PFSK-1 (cell line): ENCODE measurements around the gene ALG1.

Experiments
- FOXP2 ChIP-seq: optimal IDR thresholded peaks from 2 replicates; pipeline ENCODE3; 2011; ENCODE audit warnings: borderline replicate concordance, control low read depth, inconsistent platforms; ENCODE audit not compliant: insufficient read depth; ENCODE audit errors: extremely low read length, extremely low read depth
- POLR2AphosphoS5 ChIP-seq: IDR thresholded peaks from 2 replicates; pipeline ENCODE4 v1.6.1; 2012; ENCODE audit warnings: low read depth, mild to moderate bottlenecking, control low read depth, low read length, moderate library complexity
- REST ChIP-seq, 2 experiments: IDR thresholded peaks; 2 replicates each; pipeline versions ENCODE4 v1.6.1 to v1.8.0; 2011 to 2012; ENCODE audit warnings: low read depth in 2 of 2, low read length in 2 of 2, control low read depth in 1 of 2, inconsistent platforms in 1 of 2, mild to moderate bottlenecking in 1 of 2, moderate library complexity in 1 of 2; ENCODE audit not compliant: insufficient read depth in 1 of 2
- SIN3A ChIP-seq: IDR thresholded peaks from 2 replicates; pipeline ENCODE4 v1.6.1; 2012; ENCODE audit warnings: mild to moderate bottlenecking, low read length, moderate library complexity, borderline replicate concordance; ENCODE audit not compliant: insufficient read depth
- TAF1 ChIP-seq: IDR thresholded peaks from 2 replicates; pipeline ENCODE4 v1.6.1; 2012; ENCODE audit warnings: low read length, control low read depth, borderline replicate concordance; ENCODE audit not compliant: insufficient read depth

GRCh38 chr16:5058476-5058875 is 13.2 kb upstream of the ALG1 start:
- TF ChIP-seq POLR2AphosphoS5, result no peak
- no peak for TF ChIP-seq REST (IDR thresholded peaks at IDR 0.05; ENCODE audit: insufficient read depth in 1 of 2, low read depth in 2 of 2, low read length in 2 of 2)
- TF ChIP-seq FOXP2, result no peak
- no peak for TF ChIP-seq TAF1
- TF ChIP-seq SIN3A, result no peak
